ENCODE results near the gene AMIGO3. TPM values are rescaled to one million over a fixed set of nuclear protein-coding genes. Genes with fewer than 3 reads are reported as not detected.
A peak's percentile ranks its signal among the peaks of the same experiment; 100 is the strongest.
"Not testable (repeated sequence)": the region's sequence is repeated elsewhere in the genome, so short reads cannot be mapped to it uniquely, and the experiment has no call there.

Gene AMIGO3
- total RNA-seq, 4 donors from 2014 or later, result 0.27 to 0.31 TPM; not detected in 2

DNA sequence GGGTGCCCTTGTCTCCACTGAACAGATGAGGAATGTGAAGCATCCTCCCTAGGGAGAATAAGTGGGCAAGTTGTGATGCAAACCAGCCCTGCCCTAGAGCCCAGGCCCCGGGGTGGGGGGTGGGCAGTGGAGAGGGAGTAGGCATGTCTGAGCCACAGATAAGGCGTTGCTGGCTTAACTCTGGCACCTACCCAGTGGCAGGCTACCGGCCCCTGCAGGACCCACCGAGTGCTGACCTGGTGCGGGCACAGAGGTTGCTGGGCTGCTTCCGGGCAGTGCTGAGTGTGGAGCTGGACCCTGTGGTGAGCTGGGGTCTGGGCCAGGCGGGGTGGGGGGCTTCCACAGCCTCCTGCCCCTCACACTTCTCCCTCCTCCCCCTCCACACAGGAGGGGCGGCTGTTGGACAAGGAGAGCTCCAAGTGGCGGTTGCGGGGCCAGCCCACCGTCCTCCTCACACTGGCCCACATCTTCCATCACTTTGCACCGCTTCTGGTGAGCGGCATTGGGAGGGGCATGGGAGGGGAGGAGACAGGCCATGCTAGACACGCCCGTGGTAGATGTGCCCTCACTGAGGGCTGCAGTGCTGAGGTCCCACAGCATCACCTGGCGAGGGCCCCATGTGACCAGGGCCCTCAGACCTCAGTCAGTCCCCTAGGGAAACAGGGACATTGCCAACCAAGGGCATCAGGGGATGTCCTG, 20.1 kb downstream of the AMIGO3 start:
- Histone ChIP-seq H3K4me1 (peaks cover 0 to 6% (median 0%) of the 10 kb centered on the region in 3 donors), H3K27ac (no peak overlapping the region), H3K27me3 (no peaks in the 10 kb centered on the region), H3K36me3 (peaks cover 0 to 77% of the 10 kb centered on the region in 2 donors), H3K4me3 (no peak overlapping the region), H3K9me3 (no peaks in the 10 kb centered on the region)
- no peak for ATAC-seq
- WGBS, 2 donors (ENCODE audit: low coverage in 1 of 2), result 20 to 80% methylated on average over 1 to 3 of the region's 16 CpGs
- TF ChIP-seq, protein P1, sequence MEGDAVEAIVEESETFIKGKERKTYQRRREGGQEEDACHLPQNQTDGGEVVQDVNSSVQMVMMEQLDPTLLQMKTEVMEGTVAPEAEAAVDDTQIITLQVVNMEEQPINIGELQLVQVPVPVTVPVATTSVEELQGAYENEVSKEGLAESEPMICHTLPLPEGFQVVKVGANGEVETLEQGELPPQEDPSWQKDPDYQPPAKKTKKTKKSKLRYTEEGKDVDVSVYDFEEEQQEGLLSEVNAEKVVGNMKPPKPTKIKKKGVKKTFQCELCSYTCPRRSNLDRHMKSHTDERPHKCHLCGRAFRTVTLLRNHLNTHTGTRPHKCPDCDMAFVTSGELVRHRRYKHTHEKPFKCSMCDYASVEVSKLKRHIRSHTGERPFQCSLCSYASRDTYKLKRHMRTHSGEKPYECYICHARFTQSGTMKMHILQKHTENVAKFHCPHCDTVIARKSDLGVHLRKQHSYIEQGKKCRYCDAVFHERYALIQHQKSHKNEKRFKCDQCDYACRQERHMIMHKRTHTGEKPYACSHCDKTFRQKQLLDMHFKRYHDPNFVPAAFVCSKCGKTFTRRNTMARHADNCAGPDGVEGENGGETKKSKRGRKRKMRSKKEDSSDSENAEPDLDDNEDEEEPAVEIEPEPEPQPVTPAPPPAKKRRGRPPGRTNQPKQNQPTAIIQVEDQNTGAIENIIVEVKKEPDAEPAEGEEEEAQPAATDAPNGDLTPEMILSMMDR (IDR thresholded peaks at IDR 0.05), result no peak
- TF ChIP-seq POLR2AphosphoS5 (IDR thresholded peaks at IDR 0.05), result no peak
- no peak for TF ChIP-seq POLR2A (IDR thresholded peaks at IDR 0.05)
- no peak for TF ChIP-seq EP300 (IDR thresholded peaks at IDR 0.05)

DNA sequence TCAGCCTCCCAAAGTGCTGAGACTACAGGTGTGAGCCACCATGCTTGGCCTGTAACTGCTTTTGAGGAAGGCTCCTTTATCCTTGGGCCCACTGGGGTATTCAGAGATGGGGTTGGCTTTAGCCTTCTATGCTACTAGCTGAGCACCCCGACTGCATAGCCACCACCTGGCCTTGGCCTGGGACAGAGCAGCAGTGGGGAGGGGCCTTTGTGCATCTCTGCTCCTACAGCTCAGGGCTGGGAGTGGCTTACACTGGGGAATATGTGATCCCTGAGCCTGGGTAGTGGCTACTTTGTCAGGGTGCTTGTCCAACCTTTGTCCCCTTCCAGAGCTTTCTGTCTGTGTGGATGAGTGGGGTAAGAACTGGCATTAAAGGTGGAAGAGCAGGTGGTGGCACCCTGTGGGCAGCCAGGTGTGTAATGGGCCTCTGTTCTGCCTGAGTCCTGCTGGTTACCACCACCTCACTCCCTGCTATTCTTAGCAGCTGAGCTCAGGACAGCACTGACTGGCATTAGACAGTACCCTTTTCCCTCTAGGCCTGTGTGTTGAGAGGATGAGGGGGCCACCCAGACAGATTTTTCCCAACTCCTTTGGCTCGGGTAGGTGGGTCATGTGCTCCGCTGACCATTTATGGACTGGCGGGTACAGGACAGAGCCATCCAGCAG, 24.0 kb downstream of the AMIGO3 start:
- H3K36me3 ChIP-seq, result peaks cover 0 to 38% of the 10 kb centered on the region in 2 donors
- not testable (repeated sequence) for H3K27me3 ChIP-seq, ATAC-seq, H3K9me3 ChIP-seq, H3K27ac ChIP-seq, H3K4me3 ChIP-seq
- H3K4me1 ChIP-seq, result peaks cover 0 to 15% (median 9%) of the 10 kb centered on the region in 3 donors
- no CpG with 5 or more reads among the region's 4 CpGs for WGBS, 2 donors (ENCODE audit: low coverage in 1 of 2)

DNA sequence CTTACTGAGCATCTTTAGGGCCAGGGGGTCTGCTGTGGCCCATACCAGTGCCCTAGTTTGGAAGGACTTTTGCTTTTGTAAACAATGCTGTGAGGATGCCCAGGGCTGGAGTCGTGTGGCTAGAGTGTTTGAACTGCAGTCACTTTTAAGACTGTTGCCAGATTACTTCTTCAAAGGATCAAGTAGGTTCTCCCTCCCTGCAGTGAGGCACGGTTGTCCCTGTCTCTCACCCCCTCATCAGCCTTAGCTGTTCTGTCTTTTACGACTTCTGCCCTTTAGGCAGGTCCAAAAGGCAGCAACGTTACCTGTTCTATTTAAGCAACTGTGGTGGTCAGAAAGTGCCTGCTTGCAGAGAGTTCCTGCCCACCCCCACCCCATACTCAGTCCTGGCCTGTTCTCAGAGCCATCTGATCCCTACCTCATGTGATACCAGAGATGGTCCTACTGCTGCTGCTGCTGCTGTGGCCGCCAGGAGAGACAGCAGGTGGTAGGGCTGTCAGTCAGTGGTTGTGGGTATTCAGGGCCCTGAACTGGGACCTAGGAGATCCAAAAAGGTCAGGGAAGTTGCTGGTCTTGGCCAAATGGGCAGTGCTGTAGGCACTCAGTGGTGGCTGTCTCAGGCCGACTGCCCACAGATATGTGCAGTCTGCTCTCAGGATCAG, 24.9 kb downstream of the AMIGO3 start:
- Histone ChIP-seq H3K4me1 (peaks cover 0 to 23% (median 12%) of the 10 kb centered on the region in 3 donors), H3K36me3 (peaks cover 0 to 28% of the 10 kb centered on the region in 2 donors)
- not testable (repeated sequence) for H3K4me3 ChIP-seq, ATAC-seq, H3K27me3 ChIP-seq, H3K27ac ChIP-seq, H3K9me3 ChIP-seq
- 0 to 47% methylated on average over 1 to 4 of the region's 6 CpGs for WGBS, 2 donors (ENCODE audit: low coverage in 1 of 2)

DNA sequence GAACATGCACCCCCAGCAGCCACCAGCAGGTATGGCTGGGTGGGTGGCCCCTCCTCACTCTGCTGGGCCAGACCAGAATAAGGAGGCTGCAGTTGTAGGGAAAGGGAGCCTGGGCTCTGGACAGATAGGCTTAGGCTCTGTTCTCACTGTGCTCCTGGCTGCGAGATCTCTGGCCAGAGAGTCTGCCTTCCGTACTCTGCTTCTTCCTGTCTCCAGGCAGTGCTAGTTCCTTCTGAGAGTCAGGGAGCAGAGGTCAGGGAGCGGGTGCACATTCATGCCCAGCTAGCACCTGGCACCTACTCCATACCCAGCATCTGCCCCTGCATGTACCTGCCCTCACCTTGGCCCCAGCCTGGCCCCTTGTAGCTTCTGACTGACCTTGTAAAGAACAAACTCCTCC, 28.0 kb downstream of the AMIGO3 start:
- not testable (repeated sequence) for ATAC-seq, H3K27ac ChIP-seq, H3K9me3 ChIP-seq, H3K4me3 ChIP-seq, H3K36me3 ChIP-seq
- peaks cover 0 to 40% (median 23%) of the 10 kb centered on the region in 3 donors for H3K4me1 ChIP-seq
- H3K27me3 ChIP-seq, result peaks cover 17% of the 10 kb centered on the region
- WGBS, 2 donors (ENCODE audit: low coverage in 1 of 2), result 67% methylated on average over 2 of the region's 3 CpGs; no CpG with 5 or more reads in 1 of the 2 donors

DNA sequence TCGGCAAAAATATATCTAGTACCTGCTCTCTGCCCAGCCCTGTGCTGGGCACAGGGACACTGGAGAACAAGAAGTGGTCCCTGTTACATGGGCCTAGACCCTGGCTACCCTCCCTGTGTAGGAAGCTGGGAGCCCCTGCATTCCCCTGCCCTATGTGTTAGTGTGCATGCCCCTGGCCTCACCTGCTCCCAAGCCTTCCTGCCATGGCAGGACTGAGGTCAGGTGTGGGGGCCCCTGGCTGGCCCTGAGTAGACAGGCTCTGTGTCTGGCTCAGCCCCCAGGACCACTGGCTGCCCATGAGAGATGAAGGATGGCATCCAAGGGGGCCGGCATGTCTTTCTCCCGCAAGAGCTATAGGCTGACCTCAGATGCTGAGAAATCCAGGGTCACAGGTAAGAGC, 28.6 kb downstream of the AMIGO3 start:
- Histone ChIP-seq H3K27me3 (peaks cover 23% of the 10 kb centered on the region), H3K4me1 (peaks cover 0 to 47% (median 23%) of the 10 kb centered on the region in 3 donors)
- not testable (repeated sequence) for ATAC-seq, H3K4me3 ChIP-seq, H3K27ac ChIP-seq, H3K9me3 ChIP-seq, H3K36me3 ChIP-seq
- no CpG with 5 or more reads among the region's 3 CpGs for WGBS, 2 donors (ENCODE audit: low coverage in 1 of 2)

DNA sequence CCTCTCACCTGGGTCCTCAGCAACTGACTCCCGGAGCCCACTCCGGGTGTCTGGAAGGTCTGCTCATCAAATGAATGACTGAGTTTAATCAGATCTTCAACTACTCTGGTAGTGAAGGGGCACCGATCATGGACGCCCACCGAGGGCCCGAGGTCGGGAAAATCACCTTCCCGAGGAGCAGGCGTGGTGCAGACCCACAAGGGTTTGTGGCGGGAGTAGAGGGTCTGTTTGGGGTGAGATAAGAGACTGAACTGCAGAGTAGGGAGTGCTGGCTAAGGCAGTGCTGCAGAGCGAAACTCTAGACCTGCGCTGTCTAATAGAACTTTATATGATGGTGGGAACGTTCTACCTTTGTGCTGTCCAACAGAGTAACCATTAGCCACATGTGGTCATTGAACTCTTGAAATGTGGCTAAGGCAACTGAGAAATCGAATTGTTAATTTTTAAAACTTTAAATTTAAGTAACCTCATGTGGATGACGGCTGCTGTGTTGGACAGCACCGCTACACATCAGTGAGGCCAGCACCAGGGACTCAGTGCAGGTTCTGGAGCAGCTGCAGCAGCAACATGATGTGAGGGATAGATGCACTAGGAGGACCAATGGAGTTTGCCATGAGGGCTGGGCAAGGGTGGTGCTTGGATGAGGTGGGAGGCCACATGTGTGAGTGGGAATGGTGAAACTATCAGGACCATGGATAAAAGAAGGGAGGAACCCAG, 29.4 kb downstream of the AMIGO3 start:
- Histone ChIP-seq H3K27ac (peak overlapping the region in 3 of 4 donors; percentile 76 to 82 (median 80)), H3K27me3 (peaks cover 25% of the 10 kb centered on the region), H3K4me3 (peak overlapping the region; percentile 50 to 98), H3K4me1 (peaks cover 0 to 48% (median 23%) of the 10 kb centered on the region in 3 donors)
- H3K9me3 ChIP-seq, ATAC-seq, H3K36me3 ChIP-seq: not testable (repeated sequence)
- WGBS, 2 donors (ENCODE audit: low coverage in 1 of 2), result 15 to 19% methylated on average over 5 to 10 of the region's 16 CpGs

Measured in gastroesophageal sphincter (tissue), 4 donors.